Left ventricle myocardium inferior (tissue), 1 donor: ENCODE results near the gene ABI2. TPM values are rescaled to one million over a fixed set of nuclear protein-coding genes. Genes with fewer than 3 reads are reported as not detected.
"Not testable (repeated sequence)": the region's sequence is repeated elsewhere in the genome, so short reads cannot be mapped to it uniquely, and the experiment has no call there.

Experiments
- DNase-seq: peaks from one replicate; pipeline ENCODE4 v3.0.0-alpha.2; 2020
- H3K27ac ChIP-seq: fragments of 200-600 bp; replicated peaks from 2 replicates; pipeline ENCODE4 v1.8.0; 2021
- H3K27me3 ChIP-seq: fragments of 200-600 bp; 2 replicates; pipeline ENCODE4 v1.8.0; 2021; ENCODE audit warnings: low read depth
- H3K36me3 ChIP-seq: fragments of 200-600 bp; 2 replicates; pipeline ENCODE4 v1.8.0; 2021
- H3K4me1 ChIP-seq: fragments of 200-600 bp; 2 replicates; pipeline ENCODE4 v1.8.0; 2021
- H3K4me3 ChIP-seq: fragments of 200-600 bp; 2 replicates; pipeline ENCODE4 v1.8.0; 2021; ENCODE audit warnings: mild to moderate bottlenecking, moderate library complexity
- H3K9me3 ChIP-seq: fragments of 200-600 bp; replicated peaks from 2 replicates; pipeline ENCODE4 v1.8.0; 2021
- intact Hi-C: fragments of 100-400 bp; cut with micrococcal nuclease; formaldehyde crosslinking; loops from one replicate; pipeline ENCODE4 v1.11.0; 2022
- total RNA-seq: library from RNA; stranded (reverse); fragmentation: NEBNext Ultra II Directional; extraction: Animal tissue kit (Norgen Biotek cat#: 25700); gene quantifications from one replicate; pipeline ENCODE4 v1.2.1, GENCODE V29; 2021
- TF ChIP-seq, protein P1 (sequence below): fragments of 200-600 bp; IDR thresholded peaks from 2 replicates; pipeline ENCODE4 v1.8.0; 2021; ENCODE audit warnings: antibody characterized with exemption, mild to moderate bottlenecking, borderline replicate concordance
- donor health status: DM: no; HTN: yes; CAD: no; lungs with severe emphysema.

The ABI2 gene
- total RNA-seq, 1 donor from 2014 or later, result 63.1 TPM

DNA sequence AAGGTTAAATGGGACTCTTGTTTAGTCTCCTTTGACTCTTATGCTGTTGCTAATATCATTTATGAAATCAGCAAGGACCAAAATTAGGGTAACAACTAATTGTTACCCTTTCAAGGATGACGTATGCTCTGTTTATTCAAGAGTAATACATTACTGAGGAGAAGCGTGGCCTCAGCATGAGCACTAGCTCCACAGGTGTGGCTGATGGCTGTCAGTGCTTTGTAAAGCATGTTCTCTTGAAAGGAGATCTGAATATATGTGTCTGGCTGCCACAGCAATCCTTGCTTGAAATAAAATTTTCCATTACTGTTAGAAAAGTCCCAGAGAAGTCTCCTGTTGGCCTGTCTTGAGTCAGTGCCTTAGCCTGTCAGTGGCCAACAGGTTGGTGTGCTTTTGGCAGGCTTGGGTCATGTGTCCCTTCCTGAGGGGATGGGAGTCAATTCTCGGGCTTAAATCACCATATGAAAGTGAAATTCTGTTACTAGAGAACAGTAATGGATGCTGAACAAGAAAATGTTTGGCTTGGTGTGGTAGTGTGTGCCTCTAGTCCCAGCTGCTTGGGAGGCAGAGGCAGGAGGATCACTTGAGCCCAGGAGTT lies 32.7 kb downstream of the ABI2 start:
- peak; percentile 36 for DNase-seq
- peak overlapping the region; percentile 50 for H3K27ac ChIP-seq
- TF ChIP-seq, protein P1, sequence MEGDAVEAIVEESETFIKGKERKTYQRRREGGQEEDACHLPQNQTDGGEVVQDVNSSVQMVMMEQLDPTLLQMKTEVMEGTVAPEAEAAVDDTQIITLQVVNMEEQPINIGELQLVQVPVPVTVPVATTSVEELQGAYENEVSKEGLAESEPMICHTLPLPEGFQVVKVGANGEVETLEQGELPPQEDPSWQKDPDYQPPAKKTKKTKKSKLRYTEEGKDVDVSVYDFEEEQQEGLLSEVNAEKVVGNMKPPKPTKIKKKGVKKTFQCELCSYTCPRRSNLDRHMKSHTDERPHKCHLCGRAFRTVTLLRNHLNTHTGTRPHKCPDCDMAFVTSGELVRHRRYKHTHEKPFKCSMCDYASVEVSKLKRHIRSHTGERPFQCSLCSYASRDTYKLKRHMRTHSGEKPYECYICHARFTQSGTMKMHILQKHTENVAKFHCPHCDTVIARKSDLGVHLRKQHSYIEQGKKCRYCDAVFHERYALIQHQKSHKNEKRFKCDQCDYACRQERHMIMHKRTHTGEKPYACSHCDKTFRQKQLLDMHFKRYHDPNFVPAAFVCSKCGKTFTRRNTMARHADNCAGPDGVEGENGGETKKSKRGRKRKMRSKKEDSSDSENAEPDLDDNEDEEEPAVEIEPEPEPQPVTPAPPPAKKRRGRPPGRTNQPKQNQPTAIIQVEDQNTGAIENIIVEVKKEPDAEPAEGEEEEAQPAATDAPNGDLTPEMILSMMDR, result no peak
- peaks cover 32% of the 10 kb centered on the region for H3K4me1 ChIP-seq
- H3K4me3 ChIP-seq, result no peak overlapping the region
- H3K27me3 ChIP-seq, result no peaks in the 10 kb centered on the region
- intact Hi-C loops, result no loop called here
- H3K9me3 ChIP-seq, result no peaks in the 10 kb centered on the region
- no peaks in the 10 kb centered on the region for H3K36me3 ChIP-seq

DNA sequence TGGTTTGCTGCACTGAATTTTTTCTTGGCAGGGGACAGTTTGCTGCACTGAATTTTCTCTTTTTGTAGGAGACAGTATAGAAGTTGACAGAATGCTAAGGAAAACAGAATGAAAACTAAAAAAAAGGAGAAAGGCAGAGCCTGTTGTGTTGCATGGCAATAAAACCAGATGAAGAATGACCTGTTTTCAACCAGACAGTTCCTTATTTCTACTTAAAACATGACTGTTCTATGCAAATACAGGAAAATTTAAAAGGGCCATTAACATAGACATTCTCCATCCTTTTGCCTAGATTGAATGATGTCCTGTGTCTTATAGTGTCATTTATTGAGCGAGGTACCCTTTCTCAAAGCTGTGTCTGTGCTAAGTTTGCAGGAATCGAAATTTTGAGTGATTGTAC lies 33.3 kb downstream of the ABI2 start:
- H3K36me3 ChIP-seq, result no peaks in the 10 kb centered on the region
- no peak overlapping the region for H3K4me3 ChIP-seq
- no peak for DNase-seq
- peaks cover 30% of the 10 kb centered on the region for H3K4me1 ChIP-seq
- peak overlapping the region; percentile 50 for H3K27ac ChIP-seq
- no peaks in the 10 kb centered on the region for H3K9me3 ChIP-seq
- intact Hi-C loops, result no loop called here
- TF ChIP-seq, protein P1, result no peak
- H3K27me3 ChIP-seq, result no peaks in the 10 kb centered on the region

DNA sequence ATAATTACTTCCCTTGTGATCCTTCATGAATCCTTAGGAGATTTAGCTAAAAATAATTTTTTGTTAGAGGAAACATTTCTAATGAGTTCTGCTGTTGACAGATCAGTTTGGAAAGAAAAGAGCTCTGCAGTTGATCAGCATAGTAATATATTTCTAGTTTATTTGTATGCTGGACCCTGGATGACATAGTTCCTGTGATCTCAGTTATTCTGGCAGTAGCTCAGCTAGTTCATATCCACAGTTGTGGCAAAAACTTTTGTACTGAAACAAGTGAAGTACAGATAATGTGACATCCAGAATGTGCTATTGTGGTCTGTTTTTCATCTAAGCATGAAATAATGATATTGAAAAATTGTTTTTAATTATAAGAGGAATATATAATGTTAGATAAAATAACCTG lies 33.7 kb downstream of the ABI2 start:
- Histone ChIP-seq H3K27me3 (no peaks in the 10 kb centered on the region), H3K4me1 (peaks cover 30% of the 10 kb centered on the region), H3K4me3 (no peak overlapping the region), H3K36me3 (no peaks in the 10 kb centered on the region), H3K9me3 (no peaks in the 10 kb centered on the region), H3K27ac (peak overlapping the region; percentile 50)
- TF ChIP-seq, protein P1, result no peak
- no peak for DNase-seq
- intact Hi-C loops, result no loop called here

DNA sequence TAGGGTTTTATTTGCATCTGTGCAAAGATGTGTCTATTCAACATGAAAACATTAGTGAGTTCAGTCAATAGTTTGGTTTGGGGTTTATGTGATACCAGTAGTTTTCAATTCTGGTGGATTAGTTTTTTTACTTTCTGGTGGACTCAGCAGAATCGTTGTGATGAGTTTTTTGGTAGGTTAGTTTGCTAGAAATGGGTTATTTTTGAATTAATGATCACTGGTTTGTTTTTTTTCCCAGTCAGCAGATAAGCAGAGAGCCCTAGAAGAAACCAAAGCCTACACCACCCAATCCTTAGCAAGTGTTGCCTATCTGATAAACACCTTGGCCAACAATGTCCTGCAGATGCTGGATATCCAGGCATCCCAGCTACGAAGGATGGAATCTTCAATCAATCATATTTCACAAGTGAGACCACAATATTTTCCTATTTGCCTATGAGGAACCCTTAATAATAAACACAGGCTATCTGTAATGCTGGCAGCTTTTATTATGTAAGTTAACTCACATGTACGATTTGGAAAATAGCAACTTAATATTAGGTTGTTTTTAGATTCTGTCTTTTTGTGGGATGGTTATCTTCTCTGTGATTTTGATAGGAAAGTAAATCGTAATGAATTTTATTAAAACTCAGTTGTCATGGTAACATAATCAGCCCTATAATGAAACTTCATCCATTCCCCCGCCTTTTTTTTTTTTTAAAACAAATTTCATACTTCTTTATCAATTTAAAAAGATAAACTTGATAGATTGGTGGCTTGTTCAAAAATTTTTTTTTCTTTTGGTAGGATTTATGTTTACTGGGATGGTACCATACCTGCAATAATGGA lies 38.7 kb downstream of the ABI2 start:
- intact Hi-C loops, result no loop called here
- DNase-seq, result no peak
- no peak overlapping the region for H3K4me3 ChIP-seq
- TF ChIP-seq, protein P1, result no peak
- no peaks in the 10 kb centered on the region for H3K9me3 ChIP-seq
- no peaks in the 10 kb centered on the region for H3K27me3 ChIP-seq
- H3K36me3 ChIP-seq, result peaks cover 6% of the 10 kb centered on the region
- no peak overlapping the region for H3K27ac ChIP-seq
- peaks cover 23% of the 10 kb centered on the region for H3K4me1 ChIP-seq

DNA sequence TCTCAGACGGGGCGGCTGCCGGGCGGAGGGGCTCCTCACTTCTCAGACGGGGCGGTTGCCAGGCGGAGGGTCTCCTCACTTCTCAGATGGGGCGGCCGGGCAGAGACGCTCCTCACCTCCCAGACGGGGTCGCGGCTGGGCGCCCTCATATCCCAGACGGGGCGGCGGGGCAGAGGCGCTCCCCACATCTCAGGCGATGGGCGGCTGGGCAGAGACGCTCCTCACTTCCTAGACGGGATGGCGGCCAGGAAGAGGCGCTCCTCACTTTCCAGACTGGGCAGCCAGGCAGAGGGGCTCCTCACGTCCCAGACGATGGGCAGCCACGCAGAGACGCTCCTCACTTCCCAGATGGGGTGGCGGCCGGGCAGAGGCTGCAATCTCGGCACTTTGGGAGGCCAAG lies 44.5 kb downstream of the ABI2 start:
- DNase-seq, intact Hi-C loops, H3K27ac ChIP-seq, H3K4me3 ChIP-seq, H3K27me3 ChIP-seq, H3K36me3 ChIP-seq, H3K9me3 ChIP-seq: not testable (repeated sequence)
- peaks cover 13% of the 10 kb centered on the region for H3K4me1 ChIP-seq

DNA sequence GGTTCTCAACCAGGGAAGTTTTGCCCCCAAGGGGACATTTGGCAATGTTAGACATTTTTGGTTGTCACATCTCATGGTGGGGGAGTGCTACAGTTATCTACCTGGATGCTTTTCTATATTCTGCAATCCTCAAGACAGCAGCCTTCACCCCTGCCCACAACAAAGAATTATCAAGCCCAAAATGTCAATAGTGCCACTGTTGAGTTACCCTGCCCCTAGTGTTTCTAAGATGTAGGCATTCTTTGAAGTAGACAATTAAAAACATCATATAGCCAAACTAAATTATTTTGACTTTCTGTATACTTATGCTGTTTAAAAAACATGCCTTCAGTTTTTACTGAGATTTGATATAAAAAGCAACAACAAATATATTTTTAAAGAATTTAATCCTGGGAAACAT lies 48.0 kb downstream of the ABI2 start:
- H3K36me3 ChIP-seq, result no peaks in the 10 kb centered on the region
- no peaks in the 10 kb centered on the region for H3K9me3 ChIP-seq
- TF ChIP-seq, protein P1, result no peak
- no peak overlapping the region for H3K27ac ChIP-seq
- no peaks in the 10 kb centered on the region for H3K27me3 ChIP-seq
- no peak for DNase-seq
- no peaks in the 10 kb centered on the region for H3K4me1 ChIP-seq
- intact Hi-C loops, result no loop called here
- no peak overlapping the region for H3K4me3 ChIP-seq
